GM23248 (cell line): ENCODE measurements around the gene RPP21. TPM values are rescaled to one million over a fixed set of nuclear protein-coding genes. Genes with fewer than 3 reads are reported as not detected.

Experiments
- DNase-seq: peaks from one replicate; pipeline ENCODE4 v3.0.0-alpha.2; 2015
- H2AFZ ChIP-seq: fragments of 200-600 bp; sonication (generic); 2 replicates; pipeline ENCODE4 v1.6.1; 2016; ENCODE audit warnings: antibody characterized with exemption
- H3F3A ChIP-seq: fragments of 200-600 bp; sonication (generic); 2 replicates; pipeline ENCODE4 v1.6.1; 2016; ENCODE audit warnings: mild to moderate bottlenecking, antibody characterized with exemption, mixed run types; ENCODE audit not compliant: insufficient read depth
- H3K27ac ChIP-seq: fragments of 200-600 bp; sonication (generic); 2 replicates; pipeline ENCODE4 v1.5.1; 2016; ENCODE audit warnings: mild to moderate bottlenecking
- H3K27me3 ChIP-seq: fragments of 200-600 bp; sonication (generic); replicated peaks from 2 replicates; pipeline ENCODE4 v1.6.1; 2016; ENCODE audit warnings: mild to moderate bottlenecking; ENCODE audit not compliant: insufficient read depth
- H3K36me3 ChIP-seq: fragments of 200-600 bp; sonication (generic); 2 replicates; pipeline ENCODE4 v1.6.1; 2016; ENCODE audit warnings: low read depth, mild to moderate bottlenecking
- H3K4me1 ChIP-seq: fragments of 200-600 bp; sonication (generic); 2 replicates; pipeline ENCODE4 v1.6.1; 2016; ENCODE audit warnings: mild to moderate bottlenecking; ENCODE audit not compliant: insufficient read depth
- H3K4me2 ChIP-seq: fragments of 200-600 bp; sonication (generic); one replicate; pipeline ENCODE4 v1.6.1; 2016; ENCODE audit warnings: mild to moderate bottlenecking; ENCODE audit not compliant: unreplicated experiment
- H3K4me3 ChIP-seq: fragments of 200-600 bp; sonication (generic); 2 replicates; pipeline ENCODE4 v1.5.1; 2016; ENCODE audit warnings: mild to moderate bottlenecking
- H3K79me2 ChIP-seq: fragments of 200-600 bp; sonication (generic); 2 replicates; pipeline ENCODE4 v1.6.1; 2016; ENCODE audit warnings: mild to moderate bottlenecking; ENCODE audit not compliant: insufficient read depth
- H3K9ac ChIP-seq: fragments of 200-600 bp; sonication (generic); 2 replicates; pipeline ENCODE4 v1.6.1; 2016; ENCODE audit warnings: mild to moderate bottlenecking
- H3K9me2 ChIP-seq: fragments of 200-600 bp; sonication (generic); 2 replicates; pipeline ENCODE4 v1.6.1; 2016; ENCODE audit warnings: mixed run types, mild to moderate bottlenecking, moderate library complexity; ENCODE audit not compliant: insufficient read depth
- H3K9me3 ChIP-seq: fragments of 200-600 bp; sonication (generic); one replicate; pipeline ENCODE4 v1.6.1; 2017; ENCODE audit warnings: low read depth
- H4K20me1 ChIP-seq: fragments of 200-600 bp; sonication (generic); 2 replicates; pipeline ENCODE4 v1.6.0; 2016; ENCODE audit not compliant: insufficient read depth
- EZH2 ChIP-seq: fragments of 200-600 bp; sonication (generic); IDR thresholded peaks from 2 replicates; pipeline ENCODE4 v1.6.1; 2018; ENCODE audit warnings: antibody characterized with exemption, mild to moderate bottlenecking; ENCODE audit not compliant: insufficient read depth, poor library complexity, severe bottlenecking
- EZH2phosphoT487 ChIP-seq: fragments of 200-600 bp; sonication (generic); IDR thresholded peaks from 2 replicates; pipeline ENCODE4 v1.6.1; 2018; ENCODE audit warnings: antibody characterized with exemption, moderate library complexity, mild to moderate bottlenecking, low read depth; ENCODE audit not compliant: insufficient read depth
- WGBS, 2 experiments: methylation state at CpG; one replicate each; pipeline ENCODE4 v1.1.6; 2015 to 2017; ENCODE audit warnings: low lambda C conversion rate in 2 of 2, low coverage in 1 of 2; ENCODE audit errors: missing lambda C conversion rate in 2 of 2; 5-methylcytosine and 5-hydroxymethylcytosine counted together
- in situ Hi-C: fragments of 300-500 bp; cut with MboI; formaldehyde crosslinking; loops from 2 replicates; pipeline ENCODE4 v1.15.0; 2020
- polyA plus RNA-seq: library from polyadenylated mRNA; unstranded; fragments of >200 nt; fragmentation: Nextera tagmentation; extraction: Ambion mirVana; gene quantifications from 2 replicates; pipeline ENCODE4 v1.2.1, GENCODE V29; 2016
- total RNA-seq: library from RNA; depleted of rRNA; stranded (reverse); fragments of >200 nt; shearing (Covaris generic); gene quantifications from 2 replicates; pipeline ENCODE4 v1.2.3, GENCODE V29; 2014

RPP21 gene
- total and polyA plus RNA-seq, 2 experiments from 2014 or later = 45.8 to 63.4 TPM

GRCh38 chr6:30311671-30312070 is 33.3 kb upstream of the RPP21 start:
- H3K36me3 ChIP-seq = peaks cover 9% of the 10 kb centered on the region; the same call in 1 of the 2 replicates
- no peak for DNase-seq
- peaks cover 100% of the 10 kb centered on the region for H3K79me2 ChIP-seq
- in situ Hi-C loops = no loop called here
- H3K27ac ChIP-seq = no peak overlapping the region
- no peak overlapping the region for H3K4me3 ChIP-seq
- H3K9me2 ChIP-seq = no peaks in the 10 kb centered on the region
- no peak overlapping the region for H2AFZ ChIP-seq
- H3K27me3 ChIP-seq = no peaks in the 10 kb centered on the region
- no peaks in the 10 kb centered on the region for H3K9me3 ChIP-seq
- H3K4me1 ChIP-seq = no peaks in the 10 kb centered on the region
- no peak for TF ChIP-seq EZH2phosphoT487
- TF ChIP-seq EZH2 = no peak
- 43 to 45% methylated on average over 1 of the region's 1 CpG for WGBS, 2 experiments
- no peak overlapping the region for H3K4me2 ChIP-seq
- no peaks in the 10 kb centered on the region for H3F3A ChIP-seq
- H3K9ac ChIP-seq = no peak overlapping the region
- H4K20me1 ChIP-seq = peaks cover 19% of the 10 kb centered on the region

GRCh38 chr6:30312266-30312665 is 32.7 kb upstream of the RPP21 start:
- no peaks in the 10 kb centered on the region for H3K27me3 ChIP-seq

GRCh38 chr6:30312676-30313321 is 32.2 kb upstream of the RPP21 start:
- in situ Hi-C loops = no loop called here
- no peak for DNase-seq
- Histone ChIP-seq H3K79me2 (peaks cover 100% of the 10 kb centered on the region), H3K27me3 (no peaks in the 10 kb centered on the region), H3K9me3 (no peaks in the 10 kb centered on the region), H4K20me1 (peaks cover 13% of the 10 kb centered on the region; the same call in 1 of the 2 replicates), H3K4me1 (no peaks in the 10 kb centered on the region), H3K9me2 (no peaks in the 10 kb centered on the region), H2AFZ (no peak overlapping the region), H3K4me2 (no peak overlapping the region), H3K9ac (no peak overlapping the region), H3K27ac (no peak overlapping the region), H3K36me3 (peaks cover 9% of the 10 kb centered on the region; the same call in 1 of the 2 replicates), H3K4me3 (no peak overlapping the region), H3F3A (no peaks in the 10 kb centered on the region)
- 94 to 96% methylated on average over 1 of the region's 1 CpG for WGBS, 2 experiments
- TF ChIP-seq EZH2phosphoT487 = no peak
- no peak for TF ChIP-seq EZH2

More at GRCh38 chr6:30312266-30312665, 32.7 kb upstream of the RPP21 start:
- no peak overlapping the region for H3K9ac ChIP-seq
- H3K79me2 ChIP-seq = peaks cover 100% of the 10 kb centered on the region
- H3K27ac ChIP-seq = no peak overlapping the region
- H2AFZ ChIP-seq = no peak overlapping the region
- no peak for TF ChIP-seq EZH2phosphoT487
- TF ChIP-seq EZH2 = no peak
- H3K4me3 ChIP-seq = no peak overlapping the region
- H3K9me3 ChIP-seq = no peaks in the 10 kb centered on the region
- H3K9me2 ChIP-seq = no peaks in the 10 kb centered on the region
- peaks cover 9% of the 10 kb centered on the region; the same call in 1 of the 2 replicates for H3K36me3 ChIP-seq
- DNase-seq = no peak
- no peak overlapping the region for H3K4me2 ChIP-seq
- H3K4me1 ChIP-seq = no peaks in the 10 kb centered on the region
- in situ Hi-C loops = no loop called here
- WGBS, 2 experiments = 94 to 98% methylated on average over 2 of the region's 2 CpGs
- peaks cover 13% of the 10 kb centered on the region; the same call in 1 of the 2 replicates for H4K20me1 ChIP-seq
- no peaks in the 10 kb centered on the region for H3F3A ChIP-seq

- no peak for DNase-seq
- peaks cover 100% of the 10 kb centered on the region for H3K79me2 ChIP-seq
- H3K4me2 ChIP-seq = no peak overlapping the region
- no peak overlapping the region for H2AFZ ChIP-seq
- no peaks in the 10 kb centered on the region for H3K9me3 ChIP-seq
- H3K4me1 ChIP-seq = no peaks in the 10 kb centered on the region
- H3K4me3 ChIP-seq = no peak overlapping the region
- H4K20me1 ChIP-seq = peaks cover 13% of the 10 kb centered on the region; the same call in 1 of the 2 replicates
- no peaks in the 10 kb centered on the region for H3K9me2 ChIP-seq
- H3K9ac ChIP-seq = no peak overlapping the region
- in situ Hi-C loops = no loop called here
- no peak overlapping the region for H3K27ac ChIP-seq
- H3F3A ChIP-seq = no peaks in the 10 kb centered on the region
- TF ChIP-seq EZH2phosphoT487 (no peak), EZH2 (no peak)
- WGBS, 2 experiments = 99% methylated on average over 3 of the region's 3 CpGs
- H3K36me3 ChIP-seq = peaks cover 9% of the 10 kb centered on the region; the same call in 1 of the 2 replicates
- H3K27me3 ChIP-seq = no peaks in the 10 kb centered on the region
Observed at GRCh38 chr6:30315156-30315555, 29.8 kb upstream of the RPP21 start.
